WI38 (cell line): ENCODE data around the gene SEL1L.

Source experiments
- H3K4me3 ChIP-seq: 2 replicates; pipeline ENCODE4 v1.5.1; 2011; ENCODE audit warnings: low read depth, mild to moderate bottlenecking, control low read depth, low read length
- CTCF ChIP-seq: IDR thresholded peaks from 2 replicates; pipeline ENCODE4 v1.5.1; 2012; ENCODE audit warnings: low read depth, mild to moderate bottlenecking, control low read depth, low read length

The SEL1L gene

DNA sequence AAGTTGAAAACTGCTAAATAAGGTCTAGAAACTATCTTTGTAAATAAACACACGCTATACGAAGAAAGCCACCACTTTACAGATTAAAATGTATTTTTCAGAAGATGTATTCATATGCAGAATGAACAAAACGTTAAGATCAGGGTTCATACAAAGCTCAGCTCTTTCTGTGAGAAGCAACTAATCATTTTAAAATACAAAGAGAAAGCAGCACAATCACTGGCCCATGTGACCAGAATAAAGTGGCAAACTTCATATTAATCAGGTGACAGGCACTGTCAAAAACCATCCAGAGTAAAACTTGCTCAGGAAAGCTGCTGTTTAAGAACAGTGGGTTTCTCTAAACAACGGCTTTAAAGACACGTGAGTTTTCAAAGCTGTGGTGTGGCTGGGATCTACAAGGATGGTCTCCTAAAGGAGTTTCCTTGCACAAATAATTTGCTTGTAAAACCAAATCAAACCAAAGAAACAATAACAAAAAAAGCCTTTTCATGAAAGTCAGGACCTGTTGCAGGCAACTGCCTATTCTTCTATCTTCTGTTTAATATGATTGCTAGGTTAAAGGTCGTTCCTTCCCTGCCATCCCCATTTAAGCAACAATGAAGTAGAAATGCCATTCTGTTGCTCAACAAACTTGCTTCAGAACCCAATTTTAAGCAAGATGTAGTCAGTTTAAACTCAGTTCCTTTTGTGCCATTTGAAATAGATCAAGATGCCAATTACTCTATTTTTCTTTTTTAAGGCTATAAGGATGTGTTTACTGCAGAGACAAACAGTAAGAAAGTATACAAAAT is 22.3 kb downstream of the SEL1L start:
- TF ChIP-seq CTCF: no peak
- no peak overlapping the region for H3K4me3 ChIP-seq

DNA sequence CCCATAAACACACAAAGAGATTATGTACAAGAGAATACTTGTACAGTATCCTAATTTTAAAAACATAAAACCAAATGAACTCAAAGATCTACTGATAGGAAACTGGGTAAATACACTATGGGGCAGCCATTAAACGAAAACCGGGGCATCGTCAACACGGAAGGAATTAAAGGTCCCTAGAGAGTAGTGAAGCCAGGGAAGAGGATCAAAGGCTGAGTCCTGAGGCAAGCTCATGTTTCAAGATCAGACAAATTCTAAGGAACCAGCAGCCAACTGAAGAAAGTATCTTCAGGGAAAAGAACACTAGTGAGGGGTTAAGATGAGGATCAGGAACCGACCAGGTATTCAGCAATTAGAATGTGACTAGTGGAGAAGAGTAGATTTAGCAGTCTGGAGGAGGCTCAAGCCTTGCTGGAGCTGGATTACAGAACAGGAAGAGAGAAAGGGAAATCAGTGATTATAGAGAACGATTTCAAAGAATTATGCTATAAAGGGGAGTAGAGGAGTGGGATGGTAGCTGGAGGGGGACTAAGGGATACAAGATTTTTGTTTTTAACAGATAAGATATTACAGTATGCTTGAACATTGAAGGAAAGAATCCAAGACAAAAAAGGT is 23.7 kb downstream of the SEL1L start:
- TF ChIP-seq CTCF: no peak
- H3K4me3 ChIP-seq: no peak overlapping the region

DNA sequence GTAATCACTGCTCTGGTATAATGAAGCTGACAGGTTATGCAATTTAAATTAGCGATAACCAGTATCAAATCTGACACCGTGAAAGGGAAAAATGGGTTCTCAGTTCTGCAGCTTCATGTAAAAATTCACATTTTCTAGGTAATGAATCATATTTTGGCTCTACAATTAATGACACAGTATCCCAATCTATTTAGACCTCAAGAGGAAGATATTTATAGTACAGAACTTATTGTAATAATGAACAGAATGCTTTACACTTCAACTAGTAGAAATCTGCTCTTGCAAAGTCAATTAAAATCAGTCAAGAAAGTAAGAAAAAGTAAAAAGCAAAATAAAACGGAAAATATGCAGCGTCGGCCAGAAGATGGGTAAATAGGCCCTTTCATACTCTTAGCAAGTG is 24.3 kb downstream of the SEL1L start:
- TF ChIP-seq CTCF: no peak
- no peak overlapping the region for H3K4me3 ChIP-seq

DNA sequence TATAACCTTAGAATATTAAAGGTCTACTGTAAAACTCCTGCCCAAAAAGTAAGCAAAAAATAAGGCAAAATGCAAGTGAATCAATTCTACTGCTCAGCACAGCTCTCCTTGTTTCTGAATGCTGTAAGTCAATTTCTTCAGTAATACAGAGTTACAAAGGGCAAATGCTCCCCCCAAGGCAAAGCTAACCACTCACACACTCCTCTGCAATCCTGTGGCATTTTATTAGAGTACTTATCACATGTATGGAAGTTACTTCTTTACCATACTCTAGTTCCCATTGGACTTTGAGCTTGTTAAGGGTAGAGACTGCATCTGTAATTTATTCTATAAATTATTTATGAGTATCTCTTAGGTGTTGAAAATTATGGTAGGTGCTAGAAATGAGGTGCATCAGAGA is 27.2 kb downstream of the SEL1L start:
- TF ChIP-seq CTCF: no peak

GRCh38 chr14:81504864-81505263 is 28.8 kb downstream of the SEL1L start:
- H3K4me3 ChIP-seq: no peak overlapping the region
- TF ChIP-seq CTCF: no peak

More for the DNA sequence above, 27.2 kb downstream of the SEL1L start:
- H3K4me3 ChIP-seq: no peak overlapping the region

GRCh38 chr14:81485781-81486180 is 47.9 kb downstream of the SEL1L start:
- no peak for TF ChIP-seq CTCF
- no peak overlapping the region for H3K4me3 ChIP-seq

DNA sequence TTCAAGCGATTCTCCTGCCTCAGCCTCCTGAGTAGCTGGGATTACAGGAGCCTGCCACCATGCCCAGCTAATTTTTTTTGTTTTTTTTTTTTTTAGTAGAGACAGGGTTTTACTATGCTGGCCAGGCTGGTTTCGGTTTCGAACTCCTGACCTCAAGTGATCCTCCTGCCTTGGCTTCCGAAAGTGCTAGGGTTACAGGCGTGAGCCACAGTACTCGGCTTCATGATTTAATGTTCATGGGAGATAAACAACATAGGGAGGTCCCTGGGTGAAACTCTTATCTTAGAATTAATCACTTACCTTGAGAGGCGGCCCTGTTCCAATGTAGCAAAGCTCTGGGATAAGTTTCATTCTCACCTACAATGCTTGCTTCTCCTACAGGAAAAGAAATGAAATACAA is 48.3 kb downstream of the SEL1L start:
- H3K4me3 ChIP-seq: no peak overlapping the region
- TF ChIP-seq CTCF: no peak
